ENCODE results near the gene OR2T34. TPM values are rescaled to one million over a fixed set of nuclear protein-coding genes. Genes with fewer than 3 reads are reported as not detected.
"Not testable (repeated sequence)": the region's sequence is repeated elsewhere in the genome, so short reads cannot be mapped to it uniquely, and the experiment has no call there.

OR2T34 gene
- total and polyA plus RNA-seq, 3 experiments from 2014 or later = not detected

- H3K27ac ChIP-seq (ENCODE audit: low read depth, low read length); H3K27me3 Mint-ChIP-seq; H3K4me1 ChIP-seq (ENCODE audit: insufficient read depth, low read length); POLR2A ChIA-PET; CTCF ChIA-PET; H3K9me3 Mint-ChIP-seq; H3K27me3 ChIP-seq (ENCODE audit: insufficient read depth, low read length, poor library complexity, severe bottlenecking); DNase-seq; H3K36me3 Mint-ChIP-seq; H3K27ac Mint-ChIP-seq; H3K4me3 Mint-ChIP-seq; H3K4me1 Mint-ChIP-seq; H3K9me3 ChIP-seq (ENCODE audit: low read length); H3K4me3 ChIP-seq (ENCODE audit: low read length); H3K36me3 ChIP-seq (ENCODE audit: insufficient read depth, low read length): not testable (repeated sequence)
These were observed 701 bp downstream of the OR2T34 start for GRCh38 chr1:248573856-248574255.

DNA sequence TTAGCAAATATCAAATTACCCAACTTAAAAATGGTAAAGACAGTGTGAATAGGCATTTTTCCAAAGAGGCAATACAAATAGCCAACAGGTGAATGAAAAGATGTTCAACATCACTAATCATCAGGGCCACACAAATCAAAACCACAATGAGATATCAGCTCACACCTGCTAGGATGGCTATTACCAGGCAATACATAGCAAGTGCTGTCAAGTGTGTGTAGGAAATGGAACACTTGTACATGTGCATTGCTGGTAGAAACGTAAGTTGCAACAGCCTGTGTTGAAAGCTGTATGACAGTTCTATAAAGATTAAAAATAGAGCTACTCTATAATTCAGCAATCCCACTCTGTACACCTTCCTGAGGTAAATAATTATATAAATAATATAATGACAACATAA, 2.5 kb downstream of the OR2T34 start:
- DNase-seq; POLR2A ChIA-PET; H3K27ac ChIP-seq (ENCODE audit: low read depth, low read length); H3K36me3 Mint-ChIP-seq; H3K4me1 Mint-ChIP-seq; H3K9me3 Mint-ChIP-seq; H3K36me3 ChIP-seq (ENCODE audit: insufficient read depth, low read length); H3K4me3 Mint-ChIP-seq; H3K27ac Mint-ChIP-seq; H3K9me3 ChIP-seq (ENCODE audit: low read length); H3K27me3 Mint-ChIP-seq; CTCF ChIA-PET; H3K4me1 ChIP-seq (ENCODE audit: insufficient read depth, low read length); H3K27me3 ChIP-seq (ENCODE audit: insufficient read depth, low read length, poor library complexity, severe bottlenecking); H3K4me3 ChIP-seq (ENCODE audit: low read length): not testable (repeated sequence)

DNA sequence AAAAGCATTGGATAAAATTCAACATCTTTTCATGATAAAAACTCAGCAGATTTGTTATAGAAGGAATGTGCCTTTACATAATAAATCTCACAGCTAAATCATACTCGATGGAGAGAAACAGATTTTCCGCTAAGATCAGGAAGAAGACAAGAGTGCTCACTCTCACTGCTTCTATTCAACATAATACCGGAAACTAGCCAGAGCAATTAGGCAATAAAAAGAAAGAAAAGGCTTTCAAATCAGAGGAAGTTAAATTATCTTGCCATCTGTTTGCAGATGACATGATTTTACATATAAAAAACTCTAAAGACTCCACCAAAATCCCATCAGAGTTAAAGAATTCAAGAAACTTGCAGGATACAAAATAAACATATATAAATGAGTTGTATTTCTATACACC, 3.7 kb downstream of the OR2T34 start:
- H3K27me3 Mint-ChIP-seq; H3K4me3 ChIP-seq (ENCODE audit: low read length); H3K36me3 ChIP-seq (ENCODE audit: insufficient read depth, low read length); H3K27me3 ChIP-seq (ENCODE audit: insufficient read depth, low read length, poor library complexity, severe bottlenecking); H3K4me1 ChIP-seq (ENCODE audit: insufficient read depth, low read length); H3K4me1 Mint-ChIP-seq; H3K9me3 Mint-ChIP-seq; H3K27ac ChIP-seq (ENCODE audit: low read depth, low read length); H3K9me3 ChIP-seq (ENCODE audit: low read length); H3K4me3 Mint-ChIP-seq; H3K27ac Mint-ChIP-seq; POLR2A ChIA-PET; H3K36me3 Mint-ChIP-seq; CTCF ChIA-PET; DNase-seq: not testable (repeated sequence)

- H3K27ac Mint-ChIP-seq; H3K9me3 Mint-ChIP-seq; H3K4me1 ChIP-seq (ENCODE audit: insufficient read depth, low read length); H3K9me3 ChIP-seq (ENCODE audit: low read length); CTCF ChIA-PET; H3K27me3 ChIP-seq (ENCODE audit: insufficient read depth, low read length, poor library complexity, severe bottlenecking); H3K36me3 ChIP-seq (ENCODE audit: insufficient read depth, low read length); H3K4me3 ChIP-seq (ENCODE audit: low read length); H3K27me3 Mint-ChIP-seq; POLR2A ChIA-PET; H3K36me3 Mint-ChIP-seq; H3K27ac ChIP-seq (ENCODE audit: low read depth, low read length); H3K4me3 Mint-ChIP-seq; DNase-seq: not testable (repeated sequence)
- peaks cover 4 to 12% (median 7%) of the 10 kb centered on the region in 3 donors for H3K4me1 Mint-ChIP-seq
These were observed 5.5 kb downstream of the OR2T34 start for GRCh38 chr1:248569049-248569448.

- H3K9me3 ChIP-seq (ENCODE audit: low read length); H3K4me1 ChIP-seq (ENCODE audit: insufficient read depth, low read length); H3K9me3 Mint-ChIP-seq; H3K36me3 Mint-ChIP-seq; H3K27ac ChIP-seq (ENCODE audit: low read depth, low read length); POLR2A ChIA-PET; H3K27me3 ChIP-seq (ENCODE audit: insufficient read depth, low read length, poor library complexity, severe bottlenecking); H3K36me3 ChIP-seq (ENCODE audit: insufficient read depth, low read length); H3K27me3 Mint-ChIP-seq; CTCF ChIA-PET: not testable (repeated sequence)
- Mint-ChIP-seq H3K27ac (peak overlapping the region in 7 of 8 donors; percentile 70 to 95 (median 78)), H3K4me1 (peaks cover 4 to 12% (median 7%) of the 10 kb centered on the region in 3 donors), H3K4me3 (peak overlapping the region; percentile 53 to 87 (median 82))
- DNase-seq = peak in 2 of 5 donors; percentile 10 to 48
- H3K4me3 ChIP-seq (ENCODE audit: low read length) = peak overlapping the region; percentile 49
These were observed 8.8 kb downstream of the OR2T34 start for GRCh38 chr1:248565530-248566373.

DNA sequence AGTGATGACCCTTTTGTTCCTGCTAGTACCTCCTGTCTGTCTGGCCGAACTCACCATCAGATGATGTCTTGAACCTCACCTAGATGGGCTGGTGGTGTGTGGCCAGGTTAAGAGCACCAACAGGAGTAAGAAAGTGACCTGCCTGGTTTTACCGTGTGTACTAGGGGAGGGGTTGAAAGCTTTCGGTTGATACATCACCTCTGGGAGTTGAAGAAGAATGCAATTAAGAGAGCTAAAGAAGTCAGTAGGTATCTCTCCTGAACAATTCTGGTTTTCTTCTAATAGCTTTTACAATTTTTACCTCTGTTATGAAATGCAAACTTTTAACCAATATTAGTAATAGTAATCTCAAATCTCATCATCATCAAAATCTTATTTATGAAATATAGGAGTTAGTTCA, 11.9 kb downstream of the OR2T34 start, which contains the start of gene OR2T29:
OR2T29 (minus strand) TSS at position 101 of the 400 bp plus-strand sequence. CDS start 3,281 bp downstream, outside the sequence.
- H3K4me3 Mint-ChIP-seq; H3K9me3 Mint-ChIP-seq; H3K27me3 ChIP-seq (ENCODE audit: insufficient read depth, low read length, poor library complexity, severe bottlenecking); CTCF ChIA-PET; H3K4me3 ChIP-seq (ENCODE audit: low read length); H3K36me3 Mint-ChIP-seq; H3K27me3 Mint-ChIP-seq; H3K27ac Mint-ChIP-seq; DNase-seq; H3K9me3 ChIP-seq (ENCODE audit: low read length); H3K36me3 ChIP-seq (ENCODE audit: insufficient read depth, low read length); H3K27ac ChIP-seq (ENCODE audit: low read depth, low read length); H3K4me1 ChIP-seq (ENCODE audit: insufficient read depth, low read length); POLR2A ChIA-PET: not testable (repeated sequence)
- H3K4me1 Mint-ChIP-seq = peaks cover 4 to 12% (median 7%) of the 10 kb centered on the region in 3 donors

GRCh38 chr1:248551027-248551426, 23.5 kb downstream of the OR2T34 start:
- H3K27ac Mint-ChIP-seq; H3K4me3 ChIP-seq (ENCODE audit: low read length); POLR2A ChIA-PET; H3K27ac ChIP-seq (ENCODE audit: low read depth, low read length); H3K4me3 Mint-ChIP-seq; H3K36me3 ChIP-seq (ENCODE audit: insufficient read depth, low read length); H3K9me3 ChIP-seq (ENCODE audit: low read length); H3K36me3 Mint-ChIP-seq; H3K27me3 ChIP-seq (ENCODE audit: insufficient read depth, low read length, poor library complexity, severe bottlenecking); H3K4me1 ChIP-seq (ENCODE audit: insufficient read depth, low read length); DNase-seq; H3K9me3 Mint-ChIP-seq; H3K27me3 Mint-ChIP-seq; H3K4me1 Mint-ChIP-seq; CTCF ChIA-PET: not testable (repeated sequence)

DNA sequence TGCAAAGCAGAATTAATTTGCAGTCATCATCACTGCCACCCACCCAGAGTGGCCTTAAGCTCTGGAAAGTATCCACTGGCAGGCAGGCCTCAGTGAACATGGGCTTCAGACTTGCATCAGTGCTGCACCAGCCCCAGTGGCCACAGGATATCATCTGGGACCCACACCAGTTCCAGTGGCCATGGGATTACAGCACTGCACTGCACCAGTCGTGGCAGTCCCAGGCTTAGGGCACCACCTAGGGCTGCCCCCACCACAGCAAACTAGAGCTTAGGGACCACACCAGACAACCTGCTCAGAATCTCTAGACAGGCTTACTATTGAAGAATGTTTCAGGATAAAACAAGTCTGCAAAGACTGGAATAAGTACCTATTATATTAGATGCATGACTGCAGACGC, 27.2 kb downstream of the OR2T34 start:
- H3K4me3 ChIP-seq (ENCODE audit: low read length); H3K27me3 ChIP-seq (ENCODE audit: insufficient read depth, low read length, poor library complexity, severe bottlenecking); H3K36me3 ChIP-seq (ENCODE audit: insufficient read depth, low read length); H3K4me1 Mint-ChIP-seq; H3K4me1 ChIP-seq (ENCODE audit: insufficient read depth, low read length); H3K36me3 Mint-ChIP-seq; H3K9me3 Mint-ChIP-seq; H3K27ac ChIP-seq (ENCODE audit: low read depth, low read length); POLR2A ChIA-PET; DNase-seq; CTCF ChIA-PET; H3K27ac Mint-ChIP-seq; H3K4me3 Mint-ChIP-seq; H3K9me3 ChIP-seq (ENCODE audit: low read length); H3K27me3 Mint-ChIP-seq: not testable (repeated sequence)

GRCh38 chr1:248537449-248537848, 37.1 kb downstream of the OR2T34 start:
- H3K27me3 ChIP-seq (ENCODE audit: insufficient read depth, low read length, poor library complexity, severe bottlenecking); H3K9me3 Mint-ChIP-seq; H3K27ac Mint-ChIP-seq; H3K4me1 Mint-ChIP-seq; H3K4me3 ChIP-seq (ENCODE audit: low read length); H3K27me3 Mint-ChIP-seq; POLR2A ChIA-PET; H3K9me3 ChIP-seq (ENCODE audit: low read length); DNase-seq; H3K27ac ChIP-seq (ENCODE audit: low read depth, low read length); H3K4me1 ChIP-seq (ENCODE audit: insufficient read depth, low read length); H3K36me3 Mint-ChIP-seq; CTCF ChIA-PET; H3K4me3 Mint-ChIP-seq; H3K36me3 ChIP-seq (ENCODE audit: insufficient read depth, low read length): not testable (repeated sequence)

Measured in CD8-positive, alpha-beta memory T cell (primary cell).